GM18951 (cell line): ENCODE measurements around the gene ILK.

ENCODE experiments used
- POLR2A ChIP-seq: IDR thresholded peaks from 4 replicates; pipeline ENCODE4 v1.6.1; 2011; ENCODE audit warnings: mild to moderate bottlenecking; ENCODE audit not compliant: insufficient read length, insufficient read depth; ENCODE audit errors: extremely low read depth
- in situ Hi-C: fragments of 300-500 bp; cut with MboI; formaldehyde crosslinking; loops from one replicate; pipeline ENCODE4 v1.12.0; 2022; ENCODE audit warnings: low sequenced_read_pairs, mixed read lengths, inconsistent platforms; ENCODE audit not compliant: unreplicated experiment

ILK gene

DNA sequence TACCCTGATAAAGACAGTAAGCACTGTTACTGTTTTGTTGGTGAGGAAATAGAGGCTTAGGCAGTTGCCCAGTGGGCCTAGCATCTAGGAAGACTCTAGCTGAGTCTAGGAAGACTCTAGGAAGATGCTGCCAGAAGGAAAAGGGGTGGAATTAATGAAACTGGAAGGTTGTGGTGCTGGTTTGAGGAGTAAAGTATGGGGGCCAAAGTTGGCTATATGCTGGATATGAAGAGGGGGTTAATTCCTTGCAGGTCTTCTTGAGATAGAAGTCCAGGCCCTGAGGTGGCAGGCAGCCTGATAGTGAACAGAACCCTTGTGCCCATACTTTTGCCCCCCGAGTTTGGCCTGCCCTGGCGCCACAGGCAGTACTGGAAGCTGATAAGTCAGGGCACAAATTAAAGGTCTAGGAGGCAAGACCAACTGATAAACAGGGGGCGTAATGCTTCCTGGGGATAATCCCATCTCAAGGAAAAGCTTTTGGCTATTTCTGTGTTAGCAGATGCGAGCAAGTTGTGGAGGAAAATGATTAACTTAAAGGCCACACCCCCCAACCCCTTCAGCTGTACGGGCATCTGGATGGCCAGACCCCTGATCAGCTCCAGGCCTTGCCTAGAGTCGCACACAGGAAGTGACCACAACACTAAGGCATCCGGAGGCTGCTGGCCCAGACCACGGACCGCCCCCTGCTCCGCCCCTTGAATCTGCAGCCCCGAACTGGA lies 3.1 kb downstream of the ILK start:
- TF ChIP-seq POLR2A = peak; percentile 41
- in situ Hi-C loops = no loop called here

DNA sequence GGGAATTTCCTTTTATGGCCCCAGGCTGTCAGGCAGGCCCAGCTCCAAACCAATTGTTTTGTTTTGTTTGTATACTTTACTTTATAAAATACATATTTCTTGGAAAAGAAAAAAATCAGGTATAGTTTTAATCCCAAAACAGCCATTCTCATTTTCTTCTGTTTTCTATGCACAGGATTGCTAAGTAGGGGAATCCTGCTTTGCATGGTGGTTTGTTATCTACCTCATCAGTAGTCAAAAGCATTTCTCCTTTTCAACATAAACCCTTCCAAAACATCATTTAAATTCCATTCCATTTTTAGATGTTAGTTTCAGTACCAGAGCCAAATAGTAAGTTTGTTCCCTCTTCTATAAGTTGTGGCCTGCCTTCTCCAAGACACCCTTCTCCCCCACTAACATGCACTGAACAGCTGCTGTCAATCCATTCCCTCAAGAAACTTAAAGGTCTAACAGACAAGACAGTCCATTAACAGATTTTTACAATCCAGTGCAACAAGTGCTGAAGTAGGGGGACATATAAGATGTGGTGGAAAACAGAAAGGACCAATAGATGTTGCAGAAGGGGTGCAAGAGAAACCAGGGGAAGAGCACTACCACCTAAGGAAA lies 3.7 kb downstream of the ILK start:
- in situ Hi-C loops = no loop called here
- TF ChIP-seq POLR2A = no peak

DNA sequence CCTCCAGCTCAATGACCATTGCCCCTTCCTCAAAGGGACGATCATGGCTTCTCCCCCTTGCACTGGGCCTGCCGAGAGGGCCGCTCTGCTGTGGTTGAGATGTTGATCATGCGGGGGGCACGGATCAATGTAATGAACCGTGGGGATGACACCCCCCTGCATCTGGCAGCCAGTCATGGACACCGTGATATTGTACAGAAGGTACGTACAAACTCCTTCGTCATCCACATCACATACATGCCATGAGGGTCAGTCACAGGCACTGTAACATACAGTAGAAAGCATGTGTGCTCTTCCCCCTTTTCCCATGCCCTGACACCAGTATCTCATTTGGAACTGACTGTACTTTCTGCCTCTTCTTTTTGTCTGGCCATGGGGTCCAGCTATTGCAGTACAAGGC lies 4.4 kb downstream of the ILK start:
- TF ChIP-seq POLR2A = no peak
- in situ Hi-C loops = no loop called here

DNA sequence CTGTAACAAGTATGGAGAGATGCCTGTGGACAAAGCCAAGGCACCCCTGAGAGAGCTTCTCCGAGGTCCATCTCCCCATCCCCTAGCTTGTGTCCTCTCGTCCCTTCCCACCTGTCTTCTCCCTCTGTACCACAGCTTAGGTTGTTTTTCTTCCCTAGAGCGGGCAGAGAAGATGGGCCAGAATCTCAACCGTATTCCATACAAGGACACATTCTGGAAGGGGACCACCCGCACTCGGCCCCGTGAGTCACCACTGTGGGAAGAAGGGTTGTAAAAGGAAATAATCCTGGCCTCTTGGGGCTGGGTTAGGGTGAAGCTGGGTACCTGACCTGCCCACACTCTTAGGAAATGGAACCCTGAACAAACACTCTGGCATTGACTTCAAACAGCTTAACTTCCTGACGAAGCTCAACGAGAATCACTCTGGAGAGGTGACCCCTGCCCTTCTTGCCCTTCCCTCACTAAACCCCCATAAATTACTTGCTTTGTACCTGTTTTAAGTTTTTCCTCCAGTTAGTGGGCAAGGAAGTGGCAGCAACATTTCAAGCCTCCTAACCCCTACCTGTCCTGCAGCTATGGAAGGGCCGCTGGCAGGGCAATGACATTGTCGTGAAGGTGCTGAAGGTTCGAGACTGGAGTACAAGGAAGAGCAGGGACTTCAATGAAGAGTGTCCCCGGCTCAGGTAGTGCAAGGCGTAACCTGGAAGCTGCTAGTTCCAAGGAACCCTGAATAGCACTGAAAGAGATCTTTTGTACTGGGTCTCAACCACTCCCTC lies 5.3 kb downstream of the ILK start:
- in situ Hi-C loops = no loop called here

DNA sequence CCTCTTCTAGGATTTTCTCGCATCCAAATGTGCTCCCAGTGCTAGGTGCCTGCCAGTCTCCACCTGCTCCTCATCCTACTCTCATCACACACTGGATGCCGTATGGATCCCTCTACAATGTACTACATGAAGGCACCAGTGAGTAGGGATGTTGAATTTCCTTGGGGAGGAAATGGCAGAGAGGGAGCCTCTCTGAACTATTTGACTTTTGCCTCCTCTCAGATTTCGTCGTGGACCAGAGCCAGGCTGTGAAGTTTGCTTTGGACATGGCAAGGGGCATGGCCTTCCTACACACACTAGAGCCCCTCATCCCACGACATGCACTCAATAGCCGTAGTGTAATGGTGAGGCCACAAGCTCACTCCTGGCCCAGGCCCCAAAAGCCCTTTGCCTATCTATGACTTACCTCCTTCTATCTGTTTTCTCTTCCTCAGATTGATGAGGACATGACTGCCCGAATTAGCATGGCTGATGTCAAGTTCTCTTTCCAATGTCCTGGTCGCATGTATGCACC lies 6.0 kb downstream of the ILK start:
- TF ChIP-seq POLR2A = peak; percentile 27
- in situ Hi-C loops = no loop called here

More for the DNA sequence above, 5.3 kb downstream of the ILK start:
- TF ChIP-seq POLR2A = no peak

DNA sequence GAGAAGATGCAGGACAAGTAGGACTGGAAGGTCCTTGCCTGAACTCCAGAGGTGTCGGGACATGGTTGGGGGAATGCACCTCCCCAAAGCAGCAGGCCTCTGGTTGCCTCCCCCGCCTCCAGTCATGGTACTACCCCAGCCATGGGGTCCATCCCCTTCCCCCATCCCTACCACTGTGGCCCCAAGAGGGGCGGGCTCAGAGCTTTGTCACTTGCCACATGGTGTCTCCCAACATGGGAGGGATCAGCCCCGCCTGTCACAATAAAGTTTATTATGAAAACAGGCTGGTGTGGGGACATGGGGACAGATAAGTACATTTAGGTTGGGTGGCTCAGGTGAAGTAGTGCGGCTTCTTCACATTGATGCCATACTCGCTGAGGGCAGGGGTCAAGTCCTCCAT lies 7.0 kb downstream of the ILK start:
- in situ Hi-C loops = no loop called here
- TF ChIP-seq POLR2A = no peak

DNA sequence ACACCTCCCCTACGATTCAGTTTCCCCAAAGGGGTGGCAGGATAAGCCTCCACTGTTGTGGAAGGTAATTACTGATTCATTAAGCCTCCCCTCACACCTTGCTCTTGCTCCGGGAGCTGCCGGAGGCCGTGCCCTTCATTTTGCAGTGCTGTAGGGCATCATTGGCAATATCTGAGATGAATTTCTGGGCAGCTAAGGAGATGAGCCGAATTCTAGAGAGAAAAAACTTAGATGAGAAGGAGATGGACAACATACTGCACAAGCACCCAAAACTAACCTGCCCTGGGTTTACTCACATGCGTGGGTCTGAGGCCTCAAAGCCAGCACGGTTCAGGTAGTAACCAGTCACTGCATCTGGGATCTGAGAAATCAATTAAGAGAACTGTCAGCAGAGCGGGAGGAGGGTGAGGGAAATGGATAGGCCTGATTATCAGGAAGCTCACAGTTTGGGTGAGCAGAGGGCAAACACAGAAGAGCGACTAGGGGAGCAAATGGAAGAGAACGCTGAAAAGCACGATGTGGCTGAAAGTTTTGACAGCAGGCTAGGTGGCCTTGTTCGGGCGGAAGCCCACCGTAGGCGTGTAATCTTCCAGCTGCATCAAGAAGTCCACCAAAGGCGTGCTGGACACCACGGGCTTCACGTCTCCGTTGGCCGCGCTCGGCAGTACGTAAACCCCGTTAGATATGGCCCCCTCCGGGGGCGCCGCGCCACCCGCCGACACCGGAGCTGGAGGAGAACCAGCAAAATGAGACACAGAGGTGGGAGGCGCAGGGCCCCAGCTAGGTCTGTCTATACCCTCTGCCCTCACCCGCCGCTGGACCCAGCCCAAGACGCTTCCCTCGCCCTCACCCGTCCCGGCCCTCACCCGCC lies 7.8 kb downstream of the ILK start:
- in situ Hi-C loops = no loop called here
- no peak for TF ChIP-seq POLR2A

DNA sequence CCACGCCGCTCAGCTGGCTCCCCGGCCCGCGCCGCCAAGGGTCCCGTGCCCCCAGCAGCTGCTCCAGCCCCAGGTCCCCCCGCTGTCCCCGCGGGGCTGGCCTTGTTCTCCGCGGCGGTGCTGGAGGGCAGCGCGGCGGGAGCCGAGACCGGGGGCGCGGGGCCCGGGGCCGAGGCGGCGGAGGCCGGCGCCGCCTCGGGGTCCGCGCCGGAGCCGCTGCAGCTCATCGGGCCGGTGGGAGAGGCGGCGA lies 8.3 kb downstream of the ILK start:
- in situ Hi-C loops = no loop called here

DNA sequence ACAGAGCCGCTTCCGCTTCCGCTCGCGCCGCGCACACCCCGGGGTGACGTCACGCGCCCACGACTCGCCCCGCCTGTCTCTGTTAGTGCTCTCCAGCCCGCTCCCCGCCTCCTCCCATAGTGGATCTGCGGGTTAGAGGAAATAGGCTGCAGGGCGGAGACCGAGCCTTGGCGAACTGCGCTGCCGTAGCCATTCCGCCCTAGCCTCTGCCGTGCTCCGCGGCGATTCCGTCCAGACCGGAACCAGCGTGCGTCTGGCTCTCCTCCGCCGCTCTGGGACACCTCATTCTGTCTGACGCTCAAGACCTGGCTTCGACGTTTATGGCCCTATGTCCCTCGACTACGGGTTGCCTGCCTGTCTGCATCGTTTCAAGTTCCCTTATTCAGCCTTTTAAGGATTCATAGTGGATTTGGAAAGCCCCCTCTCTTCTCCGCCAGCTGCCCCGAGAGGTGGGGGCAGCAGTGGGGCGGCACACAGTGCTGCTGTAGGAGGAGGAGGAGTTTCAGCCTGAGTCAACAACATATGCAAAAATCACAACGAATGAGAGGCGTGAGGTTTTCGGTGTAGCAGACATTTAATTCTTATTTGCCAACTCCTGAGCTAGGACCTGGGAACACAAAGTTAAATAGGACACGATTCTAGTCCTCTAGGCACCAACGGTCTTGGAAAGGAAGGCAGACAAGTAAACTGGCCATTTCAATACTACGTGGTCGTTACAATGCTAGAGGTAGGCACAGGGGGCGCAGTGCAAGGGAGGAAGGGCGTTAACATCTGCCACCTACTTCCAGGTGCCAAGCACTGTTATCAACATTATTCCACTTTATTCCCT lies 8.9 kb downstream of the ILK start, which contains the start of gene TAF10:
TSS of gene TAF10 (minus strand) at position 4 of the 829 bp plus-strand sequence. CDS start 27 bp downstream, outside the sequence.
- in situ Hi-C loops = no loop called here
- TF ChIP-seq POLR2A = peak; percentile 91

More for the DNA sequence above, 8.3 kb downstream of the ILK start:
- no peak for TF ChIP-seq POLR2A

DNA sequence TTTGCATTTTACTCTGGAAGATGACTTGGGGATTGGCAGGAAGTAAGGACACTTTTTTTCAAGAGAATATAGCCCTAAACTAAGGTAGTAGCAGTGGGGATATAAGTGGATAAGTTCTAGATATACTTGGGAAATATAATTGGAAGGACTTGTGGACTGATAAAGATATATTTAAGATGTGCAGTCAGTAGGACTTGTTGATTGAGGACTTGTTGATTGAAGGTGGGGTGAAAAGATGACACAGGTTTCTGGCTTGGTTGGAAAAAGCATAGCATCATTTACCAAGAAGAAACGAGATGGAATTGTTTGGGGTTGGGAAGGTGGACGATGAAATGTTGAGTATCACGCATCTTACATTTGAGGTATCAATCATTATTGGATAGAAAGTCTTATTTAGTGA lies 9.9 kb downstream of the ILK start:
- in situ Hi-C loops = no loop called here
- no peak for TF ChIP-seq POLR2A

DNA sequence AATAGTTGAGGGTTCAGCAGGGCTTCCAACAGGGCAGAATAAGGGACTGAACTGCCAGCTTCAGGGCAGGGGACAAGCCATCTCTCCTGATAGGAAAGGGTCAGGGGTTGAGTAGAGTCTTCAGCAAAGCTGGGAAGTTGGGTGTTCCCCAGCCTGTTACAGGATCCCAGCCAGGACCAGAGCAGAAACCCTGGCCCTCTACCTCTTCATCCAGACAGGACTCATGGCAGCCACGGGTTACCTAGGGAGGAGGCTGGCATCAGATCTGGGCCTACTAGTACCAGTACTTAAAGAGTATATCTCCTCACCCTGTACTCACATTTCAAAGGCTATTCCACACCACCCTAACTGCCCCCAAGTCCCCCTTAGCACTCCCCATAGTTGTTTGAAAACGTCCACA lies 10.9 kb downstream of the ILK start:
- in situ Hi-C loops = no loop called here
- no peak for TF ChIP-seq POLR2A

DNA sequence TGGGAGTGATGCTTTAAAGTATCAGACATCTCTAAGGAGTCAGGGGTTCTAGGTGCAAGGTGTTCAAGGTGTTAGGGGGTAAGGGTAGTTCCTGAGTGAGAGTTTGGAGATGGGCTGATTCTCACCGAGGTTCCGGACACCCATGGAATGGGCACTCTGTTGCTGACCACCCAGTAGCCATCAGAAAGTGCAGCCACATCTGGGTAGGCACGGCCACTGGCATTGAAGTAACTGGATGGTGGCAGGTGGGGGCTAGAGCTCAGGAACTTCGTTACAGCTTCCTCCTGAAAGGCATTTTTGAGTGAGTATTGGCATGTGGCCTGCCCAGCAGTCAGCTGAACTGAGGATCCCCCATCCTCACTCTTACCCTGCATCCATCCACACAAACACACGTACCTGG lies 11.5 kb downstream of the ILK start:
- in situ Hi-C loops = no loop called here
- TF ChIP-seq POLR2A = no peak

DNA sequence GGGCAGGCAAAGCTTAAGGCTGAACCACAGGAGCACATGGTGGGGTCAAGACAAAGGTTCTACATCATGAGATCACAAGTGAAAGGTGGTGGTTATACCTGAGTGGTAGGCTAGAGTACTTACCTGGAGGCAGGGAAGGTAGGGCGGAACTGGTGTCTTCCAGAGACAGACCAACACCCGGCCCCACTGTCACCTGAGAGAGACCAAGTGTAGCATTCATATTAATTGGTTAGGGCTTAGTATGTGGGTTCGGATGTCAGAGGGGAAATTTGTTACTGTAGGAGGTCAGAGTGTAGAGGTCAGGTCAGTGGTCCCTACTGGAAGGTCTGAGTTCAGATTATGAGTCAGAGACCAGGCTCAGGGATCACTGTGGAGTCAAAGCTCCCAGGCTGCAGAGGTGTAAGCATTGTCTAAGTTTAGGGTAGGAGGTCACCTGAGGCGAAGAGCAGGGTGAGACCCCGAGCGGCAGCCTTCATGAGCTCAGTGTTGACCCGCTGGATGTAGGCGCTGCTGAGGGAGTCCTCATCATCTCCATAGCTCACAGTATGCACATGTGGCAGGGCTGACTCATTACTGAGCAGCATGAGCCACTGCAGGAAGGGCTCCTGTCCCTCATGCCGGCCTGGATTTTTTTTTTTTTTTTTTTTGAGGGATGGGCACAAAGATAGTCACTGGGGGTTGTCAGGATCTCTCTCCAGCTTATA lies 12.5 kb downstream of the ILK start:
- TF ChIP-seq POLR2A = no peak
- in situ Hi-C loops = no loop called here
